Caco-2 (cell line): ENCODE measurements around the gene KNG1. TPM values are rescaled to one million over a fixed set of nuclear protein-coding genes. Genes with fewer than 3 reads are reported as not detected.

Experiments
- BruUV-seq: library from RNA; stranded (reverse); fragments of 400-500 nt; replicated peaks from 2 replicates; lab custom pipeline; 2021; lab: Mats Ljungman, UMichigan
- CTCF ChIA-PET: fragments of 300-600 bp; sonication (Branson Sonifier 250); formaldehyde crosslinking; loops from one replicate; lab custom pipeline; 2022; ENCODE audit warnings: antibody characterized with exemption; lab: Charles Lee
- POLR2A ChIA-PET: fragments of 300-600 bp; sonication (Branson Sonifier 250); formaldehyde crosslinking; loops from one replicate; lab custom pipeline; 2022; ENCODE audit warnings: antibody characterized with exemption; lab: Charles Lee
- DNase-seq, 2 experiments: peaks; one replicate each; pipeline versions ENCODE4 v3.0.0 to v3.0.0-alpha.2; 2020 to 2022
- H3K27me3 ChIP-seq: replicated peaks from 2 replicates; pipeline ENCODE4 v1.6.0; 2011; ENCODE audit warnings: low read length; ENCODE audit not compliant: control insufficient read depth, insufficient read depth
- H3K36me3 ChIP-seq: 2 replicates; pipeline ENCODE4 v1.5.1; 2011; ENCODE audit warnings: low read length; ENCODE audit not compliant: control insufficient read depth, insufficient read depth
- H3K4me1 ChIP-seq: fragments of 250-450 bp; sonication (Bioruptor Pico); 2 replicates; pipeline ENCODE4 v1.5.1; 2020; ENCODE audit warnings: mild to moderate bottlenecking
- H3K4me3 ChIP-seq: 2 replicates; pipeline ENCODE4 v1.5.1; 2011; ENCODE audit warnings: low read depth, mild to moderate bottlenecking, control low read depth, low read length
- H3K9me3 ChIP-seq: fragments of 250-450 bp; sonication (Bioruptor Pico); 2 replicates; pipeline ENCODE4 v1.5.1; 2020; ENCODE audit warnings: mild to moderate bottlenecking, moderate library complexity
- H3K27ac Mint-ChIP-seq: one replicate; pipeline ENCODE4 v1.8.0; 2022; ENCODE audit warnings: mixed read lengths; ENCODE audit not compliant: unreplicated experiment
- H3K27me3 Mint-ChIP-seq: one replicate; pipeline ENCODE4 v1.8.0; 2022; ENCODE audit warnings: mixed read lengths; ENCODE audit not compliant: insufficient read depth, unreplicated experiment
- H3K36me3 Mint-ChIP-seq: one replicate; pipeline ENCODE4 v1.8.0; 2022; ENCODE audit warnings: mild to moderate bottlenecking, mixed read lengths; ENCODE audit not compliant: insufficient read depth, unreplicated experiment
- H3K4me1 Mint-ChIP-seq: one replicate; pipeline ENCODE4 v1.8.0; 2022; ENCODE audit warnings: low read depth, mixed read lengths; ENCODE audit not compliant: unreplicated experiment
- H3K4me3 Mint-ChIP-seq: one replicate; pipeline ENCODE4 v1.8.0; 2022; ENCODE audit warnings: mild to moderate bottlenecking, moderate library complexity, mixed read lengths; ENCODE audit not compliant: unreplicated experiment
- H3K9me3 Mint-ChIP-seq: one replicate; pipeline ENCODE4 v1.8.0; 2022; ENCODE audit warnings: mixed read lengths; ENCODE audit not compliant: unreplicated experiment
- CTCF ChIP-seq, 2 experiments: fragments of 200-600 bp in 1 of 2; IDR thresholded peaks; 1 replicate in 1 of 2; 2 replicates in 1 of 2; pipeline versions ENCODE4 v1.5.1 to v1.8.0; 2011 to 2022; ENCODE audit warnings: antibody characterized with exemption in 1 of 2, control low read depth in 1 of 2, inconsistent platforms in 1 of 2, low read depth in 1 of 2, low read length in 1 of 2, mild to moderate bottlenecking in 1 of 2, moderate library complexity in 1 of 2; ENCODE audit not compliant: insufficient read depth in 1 of 2, severe bottlenecking in 1 of 2, unreplicated experiment in 1 of 2
- intact Hi-C: fragments of 100-400 bp; cut with micrococcal nuclease; formaldehyde crosslinking; loops from one replicate; pipeline ENCODE4 v1.10.0; 2022; ENCODE audit not compliant: unreplicated experiment
- total RNA-seq: library from RNA; stranded (reverse); gene quantifications from 2 replicates; pipeline ENCODE4 v1.2.3, GENCODE V29; 2022

Gene KNG1
- total RNA-seq, 1 experiment from 2014 or later: 9.5 TPM

GRCh38 chr3:186724911-186725310 is 7.8 kb downstream of the KNG1 start:
- Mint-ChIP-seq H3K4me1 (no peaks in the 10 kb centered on the region), H3K27ac (no peak overlapping the region), H3K9me3 (no peaks in the 10 kb centered on the region), H3K27me3 (no peaks in the 10 kb centered on the region), H3K36me3 (no peaks in the 10 kb centered on the region), H3K4me3 (no peak overlapping the region)
- no peaks in the 10 kb centered on the region for H3K36me3 ChIP-seq
- POLR2A ChIA-PET: no interaction called here
- intact Hi-C loops: no loop called here
- H3K4me1 ChIP-seq: 0 out of 2 replicates have a peak, but pooled peaks cover 1% of the 10 kb centered on the region
- DNase-seq: no peak
- CTCF ChIA-PET: no interaction called here
- no peak for TF ChIP-seq CTCF (IDR thresholded peaks at IDR 0.05; ENCODE audit: insufficient read depth in 1 of 2, low read depth in 1 of 2, low read length in 1 of 2, severe bottlenecking in 1 of 2, unreplicated experiment in 1 of 2)
- no peaks in the 10 kb centered on the region for H3K27me3 ChIP-seq
- no peaks in the 10 kb centered on the region for H3K9me3 ChIP-seq
- H3K4me3 ChIP-seq: no peak overlapping the region
- no TSS peak for BruUV-seq

- H3K36me3 ChIP-seq: no peaks in the 10 kb centered on the region
- H3K27me3 ChIP-seq: no peaks in the 10 kb centered on the region
- no peak overlapping the region for H3K4me3 Mint-ChIP-seq
- no TSS peak for BruUV-seq
- ChIA-PET POLR2A (no interaction called here), CTCF (no interaction called here)
- no peaks in the 10 kb centered on the region for H3K4me1 Mint-ChIP-seq
- no peaks in the 10 kb centered on the region for H3K9me3 Mint-ChIP-seq
- no peaks in the 10 kb centered on the region for H3K4me1 ChIP-seq
- intact Hi-C loops: no loop called here
- TF ChIP-seq CTCF (IDR thresholded peaks at IDR 0.05; ENCODE audit: insufficient read depth in 1 of 2, low read depth in 1 of 2, low read length in 1 of 2, severe bottlenecking in 1 of 2, unreplicated experiment in 1 of 2): no peak
- no peaks in the 10 kb centered on the region for H3K27me3 Mint-ChIP-seq
- no peak overlapping the region for H3K4me3 ChIP-seq
- H3K27ac Mint-ChIP-seq: no peak overlapping the region
- no peak for DNase-seq
- no peaks in the 10 kb centered on the region for H3K36me3 Mint-ChIP-seq
- H3K9me3 ChIP-seq: no peaks in the 10 kb centered on the region
Measured at GRCh38 chr3:186732169-186732766, 15.1 kb downstream of the KNG1 start.

GRCh38 chr3:186742618-186743380 is 25.6 kb downstream of the KNG1 start:
- DNase-seq: peak in 1 of 2 experiments; percentile 51
- Mint-ChIP-seq H3K4me1 (peaks cover 39% of the 10 kb centered on the region), H3K27me3 (no peaks in the 10 kb centered on the region), H3K27ac (peak overlapping the region; percentile 88), H3K4me3 (peak overlapping the region; percentile 16), H3K36me3 (peaks cover 7% of the 10 kb centered on the region), H3K9me3 (peaks cover 2% of the 10 kb centered on the region)
- ChIA-PET POLR2A (interaction anchor here (0.6 to 1.8 kb wide), 4 partner anchors 40 to 173 kb away, joined by 3 to 7 read pairs (median 4); partner anchors contain the start of genes DNAJB11 and EIF4A2), CTCF (interaction anchor here (1.3 to 1.8 kb wide), 2 partner anchors 128 to 799 kb away, joined by 5 to 10 read pairs; no protein-coding TSS in a partner anchor)
- Histone ChIP-seq H3K4me1 (peaks cover 50% of the 10 kb centered on the region), H3K36me3 (no peaks in the 10 kb centered on the region), H3K9me3 (no peaks in the 10 kb centered on the region), H3K27me3 (no peaks in the 10 kb centered on the region), H3K4me3 (no peak overlapping the region)
- TF ChIP-seq CTCF (IDR thresholded peaks at IDR 0.05; ENCODE audit: insufficient read depth in 1 of 2, low read depth in 1 of 2, low read length in 1 of 2, severe bottlenecking in 1 of 2, unreplicated experiment in 1 of 2): no peak
- no TSS peak for BruUV-seq
- intact Hi-C loops: loop anchor here (1.0 kb wide), 1 partner anchor 299 kb away; no protein-coding TSS in a partner anchor
